Suprapubic skin (tissue), 4 donors: Measurements from ENCODE around the gene GIT2.

Experiments used
- CTCF ChIP-seq, 2 donors: fragments of 200-600 bp in 1 of 2; fragments of 450-650 bp in 1 of 2; sonication (generic) in 1 of 2; IDR thresholded peaks; one replicate each; pipeline ENCODE4 v1.5.1; 2016 to 2019; ENCODE audit warnings: antibody characterized with exemption in 2 of 2, mild to moderate bottlenecking in 1 of 2, moderate library complexity in 1 of 2
- EP300 ChIP-seq: sonication (generic); formaldehyde crosslinking; IDR thresholded peaks from one replicate; pipeline ENCODE4 v1.6.1; 2017; ENCODE audit warnings: antibody characterized with exemption
- POLR2A ChIP-seq, 2 donors: fragments of 450-650 bp; IDR thresholded peaks; one replicate each; pipeline ENCODE4 v1.6.1; 2017; ENCODE audit warnings: antibody characterized with exemption in 2 of 2, mild to moderate bottlenecking in 2 of 2, moderate library complexity in 2 of 2
- POLR2AphosphoS5 ChIP-seq, 3 donors: sonication (generic); formaldehyde crosslinking; IDR thresholded peaks; one replicate each; pipeline ENCODE4 v1.6.1; 2017; ENCODE audit warnings: antibody characterized with exemption in 3 of 3

GRCh38 chr12:109915171-109916040, 80.8 kb downstream of the GIT2 start:
- no peak for TF ChIP-seq POLR2A (IDR thresholded peaks at IDR 0.05)
- TF ChIP-seq CTCF (IDR thresholded peaks at IDR 0.05), result no peak
- TF ChIP-seq POLR2AphosphoS5 (IDR thresholded peaks at IDR 0.05), result peak in 1 of 3 donors; percentile 57
- TF ChIP-seq EP300, result no peak
